GM21737 (cell line): ENCODE measurements around the gene RNF123.

ENCODE experiments used
- ATAC-seq: cut with Tn5 transposase; IDR thresholded peaks from one replicate; pipeline ENCODE4 v1.9.1; 2021; ENCODE audit warnings: mild to moderate bottlenecking, moderate library complexity; ENCODE audit not compliant: unreplicated experiment

The RNF123 gene

DNA sequence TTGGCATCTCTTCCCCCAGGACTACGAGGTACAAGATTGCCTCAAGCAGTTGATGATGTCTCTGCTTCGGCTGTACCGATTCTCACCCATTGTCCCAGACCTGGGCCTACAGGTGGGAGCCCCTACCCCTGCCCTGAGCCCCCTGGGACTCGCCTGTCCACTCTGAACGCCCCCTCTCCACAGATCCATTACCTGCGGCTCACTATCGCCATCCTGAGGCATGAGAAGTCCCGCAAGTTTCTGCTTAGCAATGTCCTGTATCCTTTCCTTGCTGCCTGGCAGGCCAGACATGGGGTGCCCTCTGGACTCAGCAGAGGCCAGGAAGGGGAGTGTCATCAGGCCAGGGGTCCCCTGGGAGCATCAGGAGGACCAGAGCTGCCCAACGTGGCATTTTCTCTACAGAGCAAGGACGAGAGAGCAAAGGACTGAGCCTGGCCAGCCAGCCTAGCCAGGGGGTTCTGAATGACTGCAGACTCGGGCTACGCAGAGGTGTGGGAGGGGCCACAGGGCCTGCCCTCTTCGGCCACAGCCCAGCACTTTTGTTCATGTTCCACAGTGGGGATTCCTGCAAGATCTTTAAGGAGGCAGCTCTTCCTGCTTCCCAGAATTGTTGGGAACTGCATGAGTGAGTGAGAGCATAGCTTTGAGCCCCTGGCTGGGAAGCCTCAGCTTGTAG, 11.2 kb downstream of the RNF123 start:
- ATAC-seq = no peak

DNA sequence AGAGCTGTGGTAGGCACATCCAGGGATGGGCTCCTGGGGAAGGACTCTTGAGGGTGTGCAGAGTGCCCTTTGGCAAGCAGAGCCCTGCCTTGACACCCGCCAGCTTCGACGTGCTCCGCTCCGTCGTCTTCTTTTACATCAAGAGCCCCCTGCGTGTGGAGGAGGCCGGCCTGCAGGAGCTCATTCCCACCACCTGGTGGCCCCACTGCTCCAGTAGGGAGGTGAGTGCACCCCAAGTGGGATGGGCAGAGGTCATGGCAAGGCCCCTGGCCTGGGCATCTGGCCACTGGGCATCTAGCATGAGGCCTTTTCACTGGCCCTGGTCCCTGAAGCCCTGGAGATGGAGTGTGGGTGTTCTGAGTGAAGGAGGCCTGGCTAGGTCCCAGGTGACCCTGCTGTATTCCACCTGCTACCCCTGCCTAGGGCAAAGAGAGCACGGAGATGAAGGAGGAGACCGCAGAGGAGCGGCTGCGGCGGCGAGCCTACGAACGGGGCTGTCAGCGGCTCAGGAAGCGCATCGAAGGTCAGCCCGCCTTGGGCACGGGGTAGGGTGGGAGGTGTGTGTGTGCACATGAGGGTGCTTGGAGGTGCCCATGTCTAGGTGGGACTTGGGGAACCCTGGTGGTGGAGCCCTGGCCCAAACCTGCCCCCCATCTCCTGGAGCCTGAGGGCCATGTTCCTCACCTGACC, 12.2 kb downstream of the RNF123 start:
- no peak for ATAC-seq

DNA sequence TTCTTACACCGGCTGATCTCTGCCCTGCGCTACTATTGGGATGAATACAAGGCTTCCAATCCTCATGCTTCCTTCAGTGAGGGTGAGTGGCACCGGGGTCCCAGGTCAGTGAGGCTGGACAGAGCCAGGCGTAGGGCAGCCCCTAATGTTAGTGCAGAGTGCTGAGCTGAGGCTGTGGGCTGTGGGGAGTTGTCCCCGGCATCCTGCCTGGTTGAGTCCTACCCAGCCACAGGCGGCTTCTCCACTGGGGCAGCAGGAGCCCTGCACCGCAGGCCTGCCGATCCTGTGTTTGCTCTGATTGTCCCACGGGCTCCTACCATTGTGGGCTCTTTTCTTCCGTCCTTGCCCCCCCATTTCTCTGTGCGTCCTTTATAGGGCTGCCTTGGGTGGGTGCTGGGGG, 13.3 kb downstream of the RNF123 start:
- no peak for ATAC-seq

DNA sequence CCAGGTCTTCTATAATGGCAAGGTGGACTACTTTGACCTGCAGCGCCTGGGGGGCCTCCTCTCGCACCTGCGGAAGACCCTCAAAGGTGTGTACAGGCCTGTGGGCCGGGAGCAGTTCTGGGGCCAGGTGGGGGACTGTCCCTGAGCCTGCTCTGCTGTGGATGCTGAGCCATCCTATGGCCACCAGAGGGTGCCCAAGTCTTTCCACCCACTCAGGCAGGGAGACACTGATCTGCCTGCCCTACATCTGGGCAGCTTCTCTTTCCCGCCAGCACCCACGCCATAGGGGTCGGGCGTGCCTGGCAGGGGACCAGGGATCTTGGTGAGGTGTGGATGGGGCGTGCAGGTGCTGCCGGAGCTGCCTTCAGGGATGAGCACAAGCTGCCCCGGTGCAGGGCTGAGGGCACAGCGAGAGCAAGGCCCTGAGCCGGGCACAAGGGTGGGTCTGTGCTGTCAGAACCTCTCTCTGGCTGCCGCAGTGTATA, 14.1 kb downstream of the RNF123 start:
- ATAC-seq = no peak

DNA sequence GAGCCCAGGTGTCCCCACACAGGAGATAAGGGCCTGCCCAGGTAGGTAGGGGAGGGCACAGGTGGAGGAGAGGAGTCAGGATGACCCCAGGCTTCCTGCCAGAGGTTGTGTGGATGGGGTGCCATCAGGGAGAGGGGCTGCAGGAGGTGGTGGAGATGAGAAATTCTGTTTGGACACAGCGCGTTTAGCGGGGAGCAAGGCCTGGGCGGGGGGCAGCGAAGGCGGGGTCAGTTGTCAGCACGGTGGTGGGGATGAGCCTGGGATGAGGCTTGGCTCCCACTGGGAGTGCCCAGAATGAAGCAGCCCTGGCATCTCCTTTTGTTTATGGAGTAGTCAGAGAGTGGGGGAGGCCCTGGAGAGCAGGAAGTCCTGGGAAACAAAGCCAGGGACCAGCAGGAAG, 14.6 kb downstream of the RNF123 start:
- no peak for ATAC-seq

DNA sequence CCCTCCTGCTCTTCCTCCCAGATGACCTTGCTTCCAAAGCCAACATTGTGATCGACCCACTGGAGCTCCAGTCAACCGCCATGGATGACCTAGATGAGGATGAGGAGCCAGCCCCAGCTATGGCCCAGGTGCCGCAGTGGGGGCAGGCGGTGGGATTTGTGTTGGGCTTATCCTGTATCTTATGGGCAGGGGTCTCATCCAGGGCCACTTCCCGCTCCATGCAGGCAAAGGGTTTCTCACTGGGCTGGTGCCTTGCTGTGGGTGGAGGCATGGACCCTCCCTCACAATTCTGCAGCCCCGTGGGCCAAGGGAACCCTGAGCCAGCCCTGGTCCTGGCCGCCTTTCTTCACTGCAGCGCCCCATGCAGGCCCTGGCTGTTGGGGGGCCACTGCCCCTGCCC, 15.3 kb downstream of the RNF123 start:
- ATAC-seq = no peak

DNA sequence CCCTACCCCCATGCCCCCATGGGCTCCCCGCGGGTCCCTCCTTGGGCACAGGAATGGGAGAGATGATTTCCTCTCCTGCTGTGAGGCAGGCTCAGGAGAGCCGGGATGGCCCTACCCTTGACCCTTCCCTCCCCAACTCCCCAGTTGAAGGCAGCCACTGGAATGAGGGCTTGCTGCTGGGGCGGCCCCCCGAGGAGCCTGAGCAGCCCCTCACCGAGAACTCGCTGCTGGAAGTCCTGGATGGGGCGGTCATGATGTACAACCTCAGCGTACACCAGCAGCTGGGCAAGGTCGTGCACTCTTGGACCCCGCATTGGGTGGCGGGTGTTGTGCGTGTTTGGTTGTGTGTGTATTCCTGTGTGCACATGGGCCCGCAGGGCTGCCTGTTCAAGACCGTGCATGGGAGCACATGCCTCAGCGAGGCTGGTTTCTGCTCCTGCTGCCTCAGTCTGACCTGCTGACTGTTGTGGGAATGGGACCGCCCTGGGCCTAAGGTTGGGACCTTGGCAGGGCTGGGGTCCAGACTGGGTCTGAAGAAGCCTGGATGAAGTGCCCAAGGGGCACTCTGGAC, 16.1 kb downstream of the RNF123 start:
- no peak for ATAC-seq

DNA sequence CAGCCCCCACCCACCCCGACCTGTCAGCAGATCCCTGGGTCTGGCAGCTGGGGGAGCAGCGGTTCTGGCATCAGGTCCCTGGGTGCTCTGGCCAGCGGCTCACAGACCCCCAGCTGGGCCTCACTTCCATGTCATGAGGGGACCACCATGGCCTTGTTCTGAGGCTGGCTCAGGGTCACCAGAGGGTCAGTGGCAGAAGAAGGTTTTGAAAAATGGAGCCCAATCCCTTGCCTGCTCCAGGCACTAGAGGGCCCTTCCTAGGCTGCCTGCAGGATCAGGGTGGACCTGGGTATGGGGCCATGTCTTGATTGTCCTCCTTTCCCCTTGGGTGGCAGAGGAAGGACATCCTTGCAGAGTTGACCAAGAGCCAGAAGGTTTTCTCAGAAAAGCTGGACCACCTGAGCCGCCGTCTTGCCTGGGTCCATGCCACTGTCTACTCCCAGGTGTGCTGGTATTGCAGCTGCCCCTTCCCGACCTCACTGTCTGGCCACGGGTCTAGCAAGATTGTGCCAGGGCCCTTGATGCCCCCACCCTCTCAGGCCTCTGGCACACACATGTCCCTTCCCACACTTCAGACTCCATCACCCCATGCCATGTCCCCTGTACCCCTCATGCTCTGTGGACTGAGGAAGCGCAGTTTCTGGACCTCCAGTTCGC, 17.2 kb downstream of the RNF123 start:
- no peak for ATAC-seq

DNA sequence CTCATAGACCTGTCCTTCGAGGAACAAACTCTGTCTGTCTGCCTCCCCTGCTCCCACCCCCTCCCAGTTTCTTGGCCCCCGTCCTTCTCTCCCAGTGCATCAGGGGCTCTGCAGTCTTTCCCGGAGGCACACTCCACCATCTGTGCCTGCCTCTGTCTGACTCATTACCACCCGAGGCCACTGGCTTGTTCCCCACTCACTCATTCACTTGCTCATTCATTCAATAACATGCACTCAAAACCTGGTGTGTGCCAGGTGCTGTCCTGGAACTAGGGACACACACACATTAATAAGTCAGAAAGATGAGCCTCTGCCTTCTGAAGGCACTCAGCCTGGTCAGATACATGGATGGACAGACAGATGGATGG, 17.7 kb downstream of the RNF123 start:
- ATAC-seq = no peak

DNA sequence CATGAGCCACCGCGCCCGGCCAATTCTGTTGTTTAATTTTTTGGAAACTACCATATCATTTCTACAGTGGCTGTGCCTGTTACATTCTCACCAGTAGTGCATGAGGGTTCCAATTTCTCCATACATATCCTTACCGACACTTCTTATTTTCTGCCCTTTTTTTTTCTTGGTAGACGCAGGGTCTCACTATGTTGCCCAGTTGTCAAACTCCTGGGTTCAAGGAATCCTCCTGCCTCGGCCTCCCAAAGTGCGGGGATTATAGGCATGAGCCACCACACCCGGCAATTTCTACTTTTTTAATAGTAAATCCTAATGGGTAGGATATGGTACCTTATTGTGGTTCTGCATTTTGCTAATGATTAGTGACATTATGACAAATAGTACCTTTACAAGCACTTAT, 20.5 kb downstream of the RNF123 start:
- no peak for ATAC-seq

DNA sequence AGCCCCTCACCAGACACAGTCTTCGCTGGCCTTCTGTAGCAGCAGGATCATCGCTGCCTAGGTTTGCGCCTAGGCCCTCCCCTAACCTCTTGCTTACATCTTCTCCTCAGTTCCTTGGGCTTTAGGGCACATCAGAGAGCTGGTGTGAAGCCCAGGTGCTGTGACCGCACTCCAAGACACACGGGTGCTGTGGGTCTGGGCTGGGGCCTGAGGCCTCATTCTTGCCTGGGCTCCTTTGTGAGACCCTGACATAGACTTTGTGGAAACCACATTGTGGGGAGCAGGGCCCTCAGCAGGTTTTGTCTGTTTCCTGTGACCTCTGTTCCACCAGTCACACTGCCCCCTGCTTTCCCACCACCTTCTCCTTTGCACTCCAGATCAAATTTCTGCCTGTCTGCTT, 22.1 kb downstream of the RNF123 start:
- ATAC-seq = no peak

DNA sequence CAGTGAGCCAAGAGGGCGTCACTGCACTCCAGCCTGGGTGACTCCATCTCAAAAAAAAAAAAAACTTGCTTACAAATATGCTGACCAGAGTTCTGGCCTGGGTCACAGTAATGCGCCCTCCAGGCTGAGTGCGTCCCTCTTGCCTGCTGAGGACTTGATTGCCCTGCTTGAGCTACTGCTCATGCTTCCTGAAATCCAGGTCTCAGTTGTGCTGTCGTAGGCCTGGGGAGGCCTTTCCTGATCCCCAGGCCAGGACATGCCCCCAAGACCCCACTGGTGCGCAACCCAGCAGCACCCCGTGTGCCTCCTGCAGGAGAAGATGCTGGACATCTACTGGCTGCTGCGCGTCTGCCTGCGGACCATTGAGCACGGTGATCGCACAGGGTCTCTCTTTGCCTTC, 22.8 kb downstream of the RNF123 start:
- ATAC-seq = no peak

DNA sequence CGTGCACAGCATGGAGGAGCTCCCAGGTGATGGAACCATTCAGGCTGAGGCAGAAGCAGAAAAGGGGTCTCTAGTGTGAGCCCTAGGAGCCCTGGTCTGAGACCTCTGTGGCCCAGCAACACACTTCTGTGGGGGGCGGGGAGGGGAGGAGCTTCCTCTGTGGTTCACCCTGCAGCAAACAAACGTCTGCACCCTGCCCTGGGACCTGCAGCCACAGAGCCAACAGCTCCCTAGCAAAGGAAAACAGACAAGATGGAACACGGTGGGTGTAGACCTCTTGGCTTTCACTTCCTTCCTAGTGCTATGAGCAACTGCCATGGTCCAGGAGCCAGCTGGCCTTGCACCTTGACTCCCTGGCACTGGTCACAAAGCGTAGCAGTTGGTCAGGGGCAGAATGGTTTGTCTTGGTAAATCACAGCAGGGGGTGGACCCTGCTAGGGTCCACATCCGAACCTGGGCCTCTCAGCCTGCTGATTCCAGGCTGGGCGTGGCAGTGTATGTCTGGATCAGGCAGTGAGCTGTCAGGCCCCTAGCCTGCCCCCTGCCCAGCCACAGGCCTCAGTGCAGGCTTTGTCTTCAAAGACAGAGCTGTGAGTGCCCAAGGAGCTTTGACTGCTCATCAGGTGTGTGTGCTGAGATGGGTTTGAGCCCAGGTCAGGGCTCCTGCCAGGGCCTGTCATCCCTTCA, 23.4 kb downstream of the RNF123 start:
- ATAC-seq = no peak

DNA sequence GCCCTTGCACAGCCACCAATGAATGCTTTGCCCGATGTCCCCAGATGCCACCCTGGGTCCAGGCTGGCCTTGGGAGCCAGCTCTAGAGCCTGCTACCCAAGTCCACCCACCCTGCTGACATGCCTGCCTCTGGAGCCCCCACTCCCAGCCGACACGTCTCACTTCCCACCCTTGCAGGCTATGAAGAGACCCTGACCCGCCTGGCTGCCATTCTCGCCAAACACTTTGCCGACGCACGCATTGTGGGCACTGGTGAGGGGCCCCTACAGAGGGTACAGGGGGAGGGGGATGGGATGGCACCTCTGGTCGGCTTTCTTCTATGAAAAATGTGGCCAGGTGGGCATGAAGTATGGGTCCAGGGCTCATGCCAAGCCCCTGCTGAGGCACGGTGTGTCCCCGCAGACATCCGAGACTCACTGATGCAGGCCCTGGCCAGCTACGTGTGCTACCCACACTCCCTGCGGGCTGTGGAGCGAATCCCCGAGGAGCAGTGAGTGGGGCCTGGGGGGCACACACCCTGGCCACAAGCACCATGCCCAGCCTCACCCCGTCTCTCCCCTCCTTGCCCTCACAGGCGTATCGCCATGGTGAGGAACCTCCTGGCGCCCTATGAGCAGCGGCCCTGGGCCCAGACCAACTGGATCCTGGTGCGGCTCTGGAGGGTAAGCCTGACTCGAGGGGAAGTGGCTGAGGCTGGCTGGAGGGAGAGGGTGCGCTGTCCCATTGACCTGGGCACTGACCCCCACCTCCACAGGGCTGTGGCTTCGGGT, 24.2 kb downstream of the RNF123 start:
- no peak for ATAC-seq

DNA sequence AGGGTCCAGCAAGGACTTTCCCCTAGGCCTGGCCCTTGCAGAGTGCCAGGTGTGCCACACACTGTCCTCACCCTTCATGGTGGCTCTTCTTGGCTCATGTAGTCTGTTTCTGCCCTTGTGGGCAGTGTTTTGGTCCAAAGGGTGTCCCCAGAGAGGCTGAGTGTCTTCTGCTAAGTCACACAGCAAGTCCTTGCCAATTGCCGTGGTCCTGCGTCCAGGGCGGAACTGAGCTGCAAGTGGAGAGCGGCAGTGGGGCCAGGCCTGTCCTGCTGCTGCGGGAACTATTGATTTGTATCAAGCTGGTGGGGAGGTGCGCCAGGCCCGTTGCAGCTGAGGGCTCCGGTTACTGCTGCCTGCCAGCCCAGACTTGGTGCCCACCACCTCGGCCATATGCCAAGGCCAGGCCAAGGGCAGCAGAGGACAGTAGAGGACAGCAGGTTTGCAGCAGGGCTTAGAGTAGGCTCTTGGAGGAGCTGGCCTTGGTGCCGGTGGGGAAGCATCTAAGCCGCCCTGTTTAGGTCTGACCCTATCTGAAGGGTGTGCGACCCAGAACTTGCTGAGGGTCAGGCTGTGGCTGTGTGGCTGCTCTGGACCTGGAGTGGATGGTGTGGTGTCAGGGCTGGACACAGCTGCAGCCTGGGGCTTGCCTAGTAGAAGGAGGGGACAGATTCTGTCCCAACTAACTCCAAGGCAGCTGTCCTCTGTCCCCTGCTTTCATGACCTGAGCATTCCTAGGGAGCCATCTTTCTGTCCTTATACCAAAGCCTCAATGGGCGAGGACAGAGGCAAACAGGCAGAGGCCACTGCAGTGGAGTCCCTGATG, 25.6 kb downstream of the RNF123 start:
- ATAC-seq = no peak

DNA sequence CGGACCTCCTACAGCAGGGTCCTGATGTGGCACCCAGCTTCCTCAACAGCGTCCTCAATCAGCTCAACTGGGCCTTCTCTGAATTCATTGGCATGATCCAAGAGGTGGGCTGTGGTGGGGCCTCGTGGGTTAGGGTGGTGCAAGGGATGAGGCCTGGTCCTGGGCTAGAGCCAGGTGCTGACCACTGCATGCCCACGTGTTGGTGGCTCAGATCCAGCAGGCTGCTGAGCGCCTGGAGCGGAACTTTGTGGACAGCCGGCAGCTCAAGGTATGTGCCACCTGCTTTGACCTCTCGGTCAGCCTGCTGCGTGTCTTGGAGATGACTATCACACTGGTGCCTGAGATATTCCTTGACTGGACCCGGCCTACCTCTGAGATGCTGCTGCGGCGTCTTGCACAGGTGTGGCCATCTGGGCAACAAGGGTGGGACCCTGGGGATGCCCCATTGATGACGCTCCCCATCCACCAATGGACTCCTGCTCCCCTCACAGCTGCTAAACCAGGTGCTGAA, 26.3 kb downstream of the RNF123 start:
- no peak for ATAC-seq

DNA sequence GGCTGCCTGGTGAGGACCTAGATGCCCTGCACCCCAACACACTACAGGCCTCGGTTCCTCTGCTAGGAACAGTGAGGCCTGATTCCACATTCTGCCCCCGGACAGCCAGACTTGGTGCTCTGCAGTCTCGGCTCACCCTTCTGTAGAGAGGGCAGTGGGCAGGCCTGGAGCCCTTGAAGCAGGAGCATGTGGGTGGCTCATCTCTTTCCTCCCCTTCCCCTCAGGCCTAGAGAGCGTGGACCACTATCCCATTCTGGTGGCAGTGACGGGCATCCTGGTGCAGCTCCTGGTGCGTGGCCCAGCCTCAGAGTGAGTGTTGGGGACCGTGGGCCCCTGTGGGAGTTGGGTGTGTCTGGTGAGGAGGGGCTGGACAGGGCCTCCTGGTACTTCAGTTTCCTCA, 26.8 kb downstream of the RNF123 start:
- no peak for ATAC-seq

DNA sequence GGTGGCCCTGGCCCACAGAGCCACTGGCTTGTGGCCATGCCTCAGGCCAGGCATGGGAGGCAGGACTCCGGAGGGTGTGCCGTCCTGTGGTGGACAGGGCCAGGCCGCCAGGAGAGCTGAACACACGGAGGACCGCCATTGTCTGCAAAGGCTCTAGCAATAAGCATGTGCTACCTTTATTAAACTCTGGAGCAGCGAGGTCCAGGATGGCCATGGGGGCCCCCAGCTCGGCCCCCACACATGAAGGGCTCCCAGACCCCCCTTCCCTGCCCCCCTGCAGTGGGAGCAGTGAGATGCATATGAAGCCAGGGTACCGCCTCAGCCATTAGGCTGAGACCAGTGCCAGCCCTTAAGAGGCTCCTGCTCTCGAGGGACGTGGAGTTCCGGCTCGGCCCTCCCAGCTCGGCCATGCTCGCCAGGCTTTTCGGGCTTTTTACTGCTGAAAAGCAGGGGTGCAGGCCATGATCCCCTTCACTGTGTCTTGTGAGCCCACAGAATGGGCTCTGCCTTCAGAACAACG, 27.4 kb downstream of the RNF123 start:
- ATAC-seq = no peak

DNA sequence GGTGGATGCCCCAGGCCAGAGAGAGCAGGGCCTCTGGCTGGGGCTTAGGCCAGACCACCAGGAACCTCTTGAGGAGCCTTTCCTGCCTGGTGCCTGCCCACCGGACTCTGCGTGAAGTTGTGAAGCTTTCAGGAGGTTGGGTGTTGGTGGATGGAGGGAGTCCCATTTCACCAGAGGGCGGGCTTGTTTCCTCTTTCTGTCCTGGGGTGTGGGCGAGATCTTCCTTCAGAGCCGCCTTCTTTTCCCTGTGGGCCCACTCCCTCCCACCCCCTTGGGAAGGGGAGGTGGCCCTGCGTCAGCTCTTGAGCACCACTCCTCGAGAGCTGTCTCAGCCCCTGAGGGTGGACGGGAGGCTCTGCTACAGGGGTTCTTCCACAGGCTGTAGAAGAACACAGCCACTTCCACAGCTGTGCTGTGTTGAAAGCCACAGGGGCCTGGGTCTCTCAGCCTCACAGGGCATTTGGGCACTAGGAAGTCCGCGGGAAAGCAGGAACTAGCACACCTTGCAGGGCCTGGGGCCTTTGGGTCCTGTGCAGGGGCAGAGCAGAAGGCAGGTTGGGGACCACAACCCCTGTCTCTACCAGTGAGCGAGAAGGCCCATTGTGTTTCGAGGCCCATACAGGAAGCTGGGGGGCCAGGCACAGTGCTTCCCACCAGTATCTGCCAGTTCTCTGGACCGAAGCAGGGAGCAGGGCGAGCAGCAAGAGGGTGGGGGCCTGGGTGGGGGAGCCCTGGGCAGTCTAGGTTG, 28.0 kb downstream of the RNF123 start:
- no peak for ATAC-seq
